Right lobe of liver (tissue), 6 donors: ENCODE measurements around the gene FBL. TPM values are rescaled to one million over a fixed set of nuclear protein-coding genes. Genes with fewer than 3 reads are reported as not detected.

Experiments used
- ATAC-seq, 4 donors: fragments of 200-7000 bp; cut with Tn5 transposase; one replicate each; pipeline ENCODE4 v1.9.1; 2020; ENCODE audit warnings: mild to moderate bottlenecking in 4 of 4, moderate library complexity in 4 of 4
- DNase-seq, 3 donors: peaks; one replicate each; pipeline ENCODE4 v3.0.0-alpha.2; 2020
- H3K27ac ChIP-seq, 3 donors: fragments of 200-600 bp; one replicate each; pipeline ENCODE4 v1.8.0; 2022
- H3K27me3 ChIP-seq, 2 donors: fragments of 200-600 bp; one replicate each; pipeline ENCODE4 v1.8.0; 2022
- H3K36me3 ChIP-seq, 4 donors: fragments of 200-600 bp; sonication (generic) in 1 of 4; one replicate each; pipeline versions ENCODE4 v1.5.1 to v1.8.0; 2017 to 2022; ENCODE audit warnings: control low read depth in 1 of 4
- H3K4me1 ChIP-seq, 4 donors: fragments of 200-600 bp; sonication (generic) in 1 of 4; one replicate each; pipeline versions ENCODE4 v1.5.1 to v1.8.0; 2017 to 2022; ENCODE audit warnings: control low read depth in 1 of 4
- H3K4me3 ChIP-seq, 3 donors: fragments of 200-600 bp; one replicate each; pipeline ENCODE4 v1.8.0; 2022
- H3K9me3 ChIP-seq, 4 donors: fragments of 200-600 bp; sonication (generic) in 1 of 4; one replicate each; pipeline versions ENCODE4 v1.5.1 to v1.8.0; 2017 to 2022; ENCODE audit warnings: control low read depth in 1 of 4
- CTCF ChIP-seq, 4 donors: fragments of 200-600 bp in 3 of 4; fragments of 450-650 bp in 1 of 4; IDR thresholded peaks; one replicate each; pipeline versions ENCODE4 v1.5.1 to v1.8.0; 2016 to 2022; ENCODE audit warnings: antibody characterized with exemption in 4 of 4, mild to moderate bottlenecking in 2 of 4
- POLR2A ChIP-seq: fragments of 450-650 bp; IDR thresholded peaks from one replicate; pipeline ENCODE4 v1.6.1; 2017; ENCODE audit warnings: antibody characterized with exemption, mild to moderate bottlenecking
- WGBS: methylation state at CpG from one replicate; pipeline ENCODE4 v1.1.6; 2018; ENCODE audit warnings: low coverage, low lambda C conversion rate; ENCODE audit not compliant: insufficient coverage; ENCODE audit errors: missing lambda C conversion rate; 5-methylcytosine and 5-hydroxymethylcytosine counted together
- intact Hi-C, 2 donors: fragments of 100-400 bp; cut with DNase I; formaldehyde crosslinking; loops; one replicate each; pipeline versions ENCODE4 v1.11.2 to v1.14.1; 2022
- total RNA-seq, 6 experiments: library from RNA; depleted of rRNA in 2 of 6; stranded (reverse); fragments of >200 nt in 2 of 6; fragmentation: NEBNext Ultra II Directional in 3 of 6; extraction: Animal tissue kit (Norgen Biotek cat#: 25700) in 3 of 6; gene quantifications; one replicate each; pipeline versions ENCODE4 v1.1.0 to v1.2.4, GENCODE V29; 2016 to 2023
- donor health status: DM: no; HTN: yes; CAD: no.
- donor health status: DM: no; HTN: no; CAD: no.
- donor health status: DM: no; HTN: no; CAD: no.
- donor health status: DM: no; HTN: yes; CAD: no.
- donor health status: DM: no; HTN: yes; CAD: no.

The FBL gene
- total RNA-seq, 6 experiments from 2014 or later = 46.1 to 76.2 (median 51.4) TPM

DNA sequence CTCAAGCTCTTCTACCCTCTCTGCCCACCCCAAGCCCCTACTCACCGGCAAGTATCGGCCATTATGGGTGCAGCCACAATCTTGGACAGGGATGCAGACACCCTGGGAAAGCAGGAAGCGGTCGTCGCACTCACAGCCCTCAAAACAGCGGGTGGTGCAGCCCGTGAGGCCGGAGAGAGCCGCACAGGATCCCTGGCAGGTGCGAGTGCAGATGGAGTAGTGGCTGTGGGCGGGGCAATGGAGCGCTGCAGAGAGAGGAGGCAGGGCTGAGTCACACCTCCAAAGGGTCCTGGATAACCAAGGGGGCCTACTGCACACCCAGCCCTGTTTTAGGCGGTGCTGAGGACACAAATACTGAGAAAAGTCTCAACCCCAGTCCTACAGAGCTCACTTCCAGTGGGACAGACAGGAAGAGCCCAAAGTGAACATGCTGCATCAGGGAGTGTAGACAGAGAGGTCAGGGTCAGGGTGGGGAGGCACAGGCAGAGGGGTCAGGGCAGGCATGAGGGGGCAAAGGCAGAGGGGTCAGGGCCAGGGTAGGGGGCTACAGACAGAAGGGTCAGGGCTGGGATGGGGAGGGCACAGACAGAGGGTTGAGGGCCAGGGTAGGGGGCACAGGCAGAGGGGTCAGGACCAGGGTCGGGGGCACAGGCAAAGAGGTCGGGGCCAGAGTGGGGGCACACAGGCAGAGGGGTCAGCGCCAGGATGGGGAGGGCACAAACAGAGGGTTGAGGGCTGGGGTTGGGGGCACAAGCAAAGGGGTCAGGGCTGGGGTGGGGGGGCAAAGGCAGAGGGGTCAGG lies 24.2 kb upstream of the FBL start:
- H3K27me3 ChIP-seq = no peaks in the 10 kb centered on the region
- TF ChIP-seq CTCF (IDR thresholded peaks at IDR 0.05) = no peak
- H3K27ac ChIP-seq = no peak overlapping the region
- 68% methylated on average over 10 of the region's 16 CpGs for WGBS
- no peaks in the 10 kb centered on the region for H3K9me3 ChIP-seq
- H3K4me1 ChIP-seq = no peaks in the 10 kb centered on the region
- intact Hi-C loops = no loop called here
- ATAC-seq (no peak), DNase-seq (no peak)
- H3K4me3 ChIP-seq = no peak overlapping the region
- no peaks in the 10 kb centered on the region for H3K36me3 ChIP-seq

- Histone ChIP-seq H3K9me3 (no peaks in the 10 kb centered on the region), H3K27ac (no peak overlapping the region), H3K36me3 (no peaks in the 10 kb centered on the region), H3K4me3 (no peak overlapping the region), H3K27me3 (no peaks in the 10 kb centered on the region), H3K4me1 (no peaks in the 10 kb centered on the region)
- DNase-seq (no peak), ATAC-seq (no peak)
- intact Hi-C loops = no loop called here
- no peak for TF ChIP-seq POLR2A
- no peak for TF ChIP-seq CTCF (IDR thresholded peaks at IDR 0.05)
- 90% methylated on average over 6 of the region's 6 CpGs for WGBS
Observed at GRCh38 chr19:39867952-39868351, 21.8 kb upstream of the FBL start.

- WGBS = 80% methylated on average over 1 of the region's 2 CpGs
- Histone ChIP-seq H3K36me3 (no peaks in the 10 kb centered on the region), H3K4me1 (no peaks in the 10 kb centered on the region), H3K27ac (no peak overlapping the region), H3K4me3 (no peak overlapping the region), H3K27me3 (no peaks in the 10 kb centered on the region), H3K9me3 (no peaks in the 10 kb centered on the region)
- no peak for DNase-seq
- TF ChIP-seq POLR2A = no peak
- TF ChIP-seq CTCF (IDR thresholded peaks at IDR 0.05) = no peak
- no peak for ATAC-seq
- intact Hi-C loops = no loop called here
Observed at GRCh38 chr19:39867133-39867532, 21.0 kb upstream of the FBL start.

DNA sequence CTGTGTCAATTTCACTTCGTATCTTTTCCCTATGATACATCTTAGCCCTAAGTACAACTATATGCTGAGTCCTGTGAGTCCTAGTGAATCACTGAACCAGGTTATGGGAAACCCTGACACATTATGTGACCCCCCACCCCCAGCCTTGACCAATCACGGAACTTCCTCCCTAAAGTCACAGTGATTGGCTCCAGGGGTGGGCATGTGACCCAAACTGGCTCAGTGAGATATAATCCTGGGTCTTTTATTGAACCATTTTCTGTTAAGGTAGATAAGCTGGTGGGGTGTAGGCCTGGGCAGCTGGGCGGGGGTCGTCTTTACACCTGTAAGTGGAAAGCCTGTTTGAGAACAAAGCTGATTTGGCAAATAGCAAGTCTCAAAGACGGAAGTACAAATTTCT lies 19.8 kb upstream of the FBL start:
- no peak overlapping the region for H3K27ac ChIP-seq
- H3K36me3 ChIP-seq = no peaks in the 10 kb centered on the region
- intact Hi-C loops = no loop called here
- H3K4me3 ChIP-seq = no peak overlapping the region
- ATAC-seq (no peak), DNase-seq (no peak)
- no peaks in the 10 kb centered on the region for H3K4me1 ChIP-seq
- no peaks in the 10 kb centered on the region for H3K9me3 ChIP-seq
- no peaks in the 10 kb centered on the region for H3K27me3 ChIP-seq
- TF ChIP-seq POLR2A = no peak
- no peak for TF ChIP-seq CTCF (IDR thresholded peaks at IDR 0.05)
- 68% methylated on average over 5 of the region's 5 CpGs for WGBS
